HL-60 (cell line): ENCODE results near the gene EMC6.

ENCODE experiments used
- GABPA ChIP-seq: IDR thresholded peaks from 2 replicates; pipeline ENCODE4 v1.6.1; 2012; ENCODE audit warnings: low read depth
- POLR2AphosphoS5 ChIP-seq: IDR thresholded peaks from 2 replicates; pipeline ENCODE4 v1.6.1; 2012; ENCODE audit warnings: low read depth
- SPI1 ChIP-seq: IDR thresholded peaks from 2 replicates; pipeline ENCODE4 v1.6.1; 2012; ENCODE audit warnings: low read depth, mild to moderate bottlenecking, borderline replicate concordance
- TF ChIP-seq, protein P1 (sequence below): IDR thresholded peaks from 2 replicates; pipeline ENCODE4 v1.6.1; 2012; ENCODE audit warnings: low read depth; ENCODE audit not compliant: insufficient replicate concordance
- TF ChIP-seq, protein P2 (sequence below): IDR thresholded peaks from one replicate; pipeline ENCODE4 v1.5.1; 2011; ENCODE audit warnings: low read length, control low read depth, inconsistent platforms; ENCODE audit not compliant: insufficient read depth

DNA sequence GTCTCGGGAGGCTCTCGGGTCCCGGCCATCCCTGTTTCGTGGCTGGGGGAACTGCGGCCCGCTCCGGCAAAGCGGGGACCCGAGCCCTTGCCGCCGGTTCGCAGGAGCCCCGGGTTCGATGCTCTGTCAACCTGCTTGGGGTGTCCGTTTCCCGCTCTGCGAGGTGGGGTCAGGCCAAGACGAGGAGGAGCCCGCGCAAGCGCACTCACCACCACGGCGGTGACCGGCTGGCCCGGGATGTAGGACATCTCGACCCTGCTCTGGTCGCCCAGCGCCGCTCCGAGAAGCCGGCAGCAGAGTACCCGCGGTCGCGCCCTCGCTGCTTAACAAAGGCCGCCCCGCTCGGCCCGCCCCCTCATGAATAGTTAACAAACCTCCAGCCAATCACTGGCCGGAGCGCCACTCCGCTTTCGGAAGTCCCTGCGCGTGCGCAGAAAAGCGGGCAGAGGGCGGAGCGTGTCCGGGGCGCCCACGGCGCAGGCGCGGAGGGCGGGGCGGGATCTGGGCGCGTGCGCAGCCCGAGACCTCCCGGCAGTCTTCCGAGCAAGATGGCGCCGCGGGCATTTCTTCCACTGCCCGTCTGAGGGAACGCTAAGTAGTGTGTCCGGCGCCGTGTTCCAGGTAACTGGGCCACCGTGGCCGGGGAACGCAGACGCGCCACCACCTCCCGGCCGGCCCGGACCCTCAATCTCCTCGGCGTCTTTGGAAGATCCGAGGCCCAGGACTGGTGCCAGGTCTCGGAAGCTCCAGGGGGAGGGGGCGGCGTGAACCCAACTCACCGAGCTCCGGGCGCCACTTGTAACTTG, at the start of gene EMC6, which contains the start of gene TAX1BP3:
- TF ChIP-seq POLR2AphosphoS5: peak; percentile 32; the same call in 1 of the 2 replicates
- TF ChIP-seq, protein P1, sequence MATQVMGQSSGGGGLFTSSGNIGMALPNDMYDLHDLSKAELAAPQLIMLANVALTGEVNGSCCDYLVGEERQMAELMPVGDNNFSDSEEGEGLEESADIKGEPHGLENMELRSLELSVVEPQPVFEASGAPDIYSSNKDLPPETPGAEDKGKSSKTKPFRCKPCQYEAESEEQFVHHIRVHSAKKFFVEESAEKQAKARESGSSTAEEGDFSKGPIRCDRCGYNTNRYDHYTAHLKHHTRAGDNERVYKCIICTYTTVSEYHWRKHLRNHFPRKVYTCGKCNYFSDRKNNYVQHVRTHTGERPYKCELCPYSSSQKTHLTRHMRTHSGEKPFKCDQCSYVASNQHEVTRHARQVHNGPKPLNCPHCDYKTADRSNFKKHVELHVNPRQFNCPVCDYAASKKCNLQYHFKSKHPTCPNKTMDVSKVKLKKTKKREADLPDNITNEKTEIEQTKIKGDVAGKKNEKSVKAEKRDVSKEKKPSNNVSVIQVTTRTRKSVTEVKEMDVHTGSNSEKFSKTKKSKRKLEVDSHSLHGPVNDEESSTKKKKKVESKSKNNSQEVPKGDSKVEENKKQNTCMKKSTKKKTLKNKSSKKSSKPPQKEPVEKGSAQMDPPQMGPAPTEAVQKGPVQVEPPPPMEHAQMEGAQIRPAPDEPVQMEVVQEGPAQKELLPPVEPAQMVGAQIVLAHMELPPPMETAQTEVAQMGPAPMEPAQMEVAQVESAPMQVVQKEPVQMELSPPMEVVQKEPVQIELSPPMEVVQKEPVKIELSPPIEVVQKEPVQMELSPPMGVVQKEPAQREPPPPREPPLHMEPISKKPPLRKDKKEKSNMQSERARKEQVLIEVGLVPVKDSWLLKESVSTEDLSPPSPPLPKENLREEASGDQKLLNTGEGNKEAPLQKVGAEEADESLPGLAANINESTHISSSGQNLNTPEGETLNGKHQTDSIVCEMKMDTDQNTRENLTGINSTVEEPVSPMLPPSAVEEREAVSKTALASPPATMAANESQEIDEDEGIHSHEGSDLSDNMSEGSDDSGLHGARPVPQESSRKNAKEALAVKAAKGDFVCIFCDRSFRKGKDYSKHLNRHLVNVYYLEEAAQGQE: peak; percentile 40
- TF ChIP-seq, protein P2, sequence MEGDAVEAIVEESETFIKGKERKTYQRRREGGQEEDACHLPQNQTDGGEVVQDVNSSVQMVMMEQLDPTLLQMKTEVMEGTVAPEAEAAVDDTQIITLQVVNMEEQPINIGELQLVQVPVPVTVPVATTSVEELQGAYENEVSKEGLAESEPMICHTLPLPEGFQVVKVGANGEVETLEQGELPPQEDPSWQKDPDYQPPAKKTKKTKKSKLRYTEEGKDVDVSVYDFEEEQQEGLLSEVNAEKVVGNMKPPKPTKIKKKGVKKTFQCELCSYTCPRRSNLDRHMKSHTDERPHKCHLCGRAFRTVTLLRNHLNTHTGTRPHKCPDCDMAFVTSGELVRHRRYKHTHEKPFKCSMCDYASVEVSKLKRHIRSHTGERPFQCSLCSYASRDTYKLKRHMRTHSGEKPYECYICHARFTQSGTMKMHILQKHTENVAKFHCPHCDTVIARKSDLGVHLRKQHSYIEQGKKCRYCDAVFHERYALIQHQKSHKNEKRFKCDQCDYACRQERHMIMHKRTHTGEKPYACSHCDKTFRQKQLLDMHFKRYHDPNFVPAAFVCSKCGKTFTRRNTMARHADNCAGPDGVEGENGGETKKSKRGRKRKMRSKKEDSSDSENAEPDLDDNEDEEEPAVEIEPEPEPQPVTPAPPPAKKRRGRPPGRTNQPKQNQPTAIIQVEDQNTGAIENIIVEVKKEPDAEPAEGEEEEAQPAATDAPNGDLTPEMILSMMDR: no peak
- no peak for TF ChIP-seq GABPA
- TF ChIP-seq SPI1: no peak
